ENCODE data around the gene SLC8A1. TPM values are rescaled to one million over a fixed set of nuclear protein-coding genes. Genes with fewer than 3 reads are reported as not detected.

Gene SLC8A1
- total and polyA plus RNA-seq, 2 donors (not counting 1 experiment from before 2014, with no cell fraction given): 0.07 to 0.20 TPM

DNA sequence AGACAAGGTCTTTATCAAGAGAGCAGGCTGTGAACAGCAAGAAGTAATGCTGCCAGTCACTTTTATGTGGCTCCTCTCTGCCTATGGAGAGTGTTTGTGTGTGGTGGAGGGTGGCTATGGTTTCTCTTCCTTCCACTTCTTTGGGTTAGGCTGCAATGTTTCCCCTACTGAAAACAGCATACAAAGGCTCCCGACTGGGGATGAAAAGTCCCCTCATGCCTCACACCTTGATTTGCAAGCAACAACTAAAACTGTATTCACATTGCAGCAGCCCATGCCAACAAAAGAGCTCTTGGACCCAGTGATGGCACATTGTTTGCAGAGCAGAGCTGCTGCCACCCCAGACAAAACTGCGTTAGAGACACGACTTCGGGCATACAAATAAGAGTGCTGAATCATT lies 301.6 kb downstream of the SLC8A1 start:
- Mint-ChIP-seq H3K4me3 (no peak overlapping the region), H3K9me3 (ENCODE audit: insufficient read depth) (no peaks in the 10 kb centered on the region), H3K27me3 (no peaks in the 10 kb centered on the region), H3K4me1 (no peaks in the 10 kb centered on the region), H3K27ac (no peak overlapping the region)
- no peak for ATAC-seq (ENCODE audit: low read depth)
- Histone ChIP-seq H3K4me2 (replicated peaks; ENCODE audit: low read depth, low read length, poor library complexity, severe bottlenecking) (no peak overlapping the region), H3K27ac (ENCODE audit: low read length in 2 of 2) (no peak overlapping the region), H3K27me3 (replicated peaks in 1 of 4; ENCODE audit: control extremely low read depth in 1 of 4, control insufficient read depth in 3 of 4, insufficient read depth in 4 of 4, low read length in 3 of 4) (no peaks in the 10 kb centered on the region), H3K9me3 (ENCODE audit: control extremely low read depth in 1 of 3, control insufficient read depth in 2 of 3, insufficient read depth in 1 of 3, low read length in 2 of 3) (no peaks in the 10 kb centered on the region), H3K4me1 (ENCODE audit: control insufficient read depth in 2 of 2, insufficient read depth in 2 of 2, low read length in 2 of 2) (no peaks in the 10 kb centered on the region), H4K20me1 (ENCODE audit: control insufficient read depth, insufficient read depth, low read length, poor library complexity, severe bottlenecking) (no peaks in the 10 kb centered on the region), H3K79me2 (ENCODE audit: control insufficient read depth, insufficient read depth, low read length) (no peaks in the 10 kb centered on the region), H3K4me3 (ENCODE audit: control extremely low read depth in 1 of 5, extremely low read depth in 1 of 5, insufficient read depth in 1 of 5, low read depth in 2 of 5, low read length in 4 of 5) (no peak overlapping the region), H3K36me3 (replicated peaks in 1 of 2; ENCODE audit: control extremely low read depth in 1 of 2, control insufficient read depth in 1 of 2, extremely low read depth in 1 of 2, insufficient read depth in 2 of 2, low read length in 1 of 2) (no peaks in the 10 kb centered on the region), H3K9ac (ENCODE audit: low read length) (no peak overlapping the region), H2AFZ (ENCODE audit: insufficient read depth, low read depth, low read length, poor library complexity, severe bottlenecking) (no peak overlapping the region)
- no peak for TF ChIP-seq EZH2 (IDR thresholded peaks at IDR 0.05; ENCODE audit: borderline replicate concordance, insufficient read depth, low read depth, low read length, poor library complexity, severe bottlenecking)
- TF ChIP-seq, protein P1, sequence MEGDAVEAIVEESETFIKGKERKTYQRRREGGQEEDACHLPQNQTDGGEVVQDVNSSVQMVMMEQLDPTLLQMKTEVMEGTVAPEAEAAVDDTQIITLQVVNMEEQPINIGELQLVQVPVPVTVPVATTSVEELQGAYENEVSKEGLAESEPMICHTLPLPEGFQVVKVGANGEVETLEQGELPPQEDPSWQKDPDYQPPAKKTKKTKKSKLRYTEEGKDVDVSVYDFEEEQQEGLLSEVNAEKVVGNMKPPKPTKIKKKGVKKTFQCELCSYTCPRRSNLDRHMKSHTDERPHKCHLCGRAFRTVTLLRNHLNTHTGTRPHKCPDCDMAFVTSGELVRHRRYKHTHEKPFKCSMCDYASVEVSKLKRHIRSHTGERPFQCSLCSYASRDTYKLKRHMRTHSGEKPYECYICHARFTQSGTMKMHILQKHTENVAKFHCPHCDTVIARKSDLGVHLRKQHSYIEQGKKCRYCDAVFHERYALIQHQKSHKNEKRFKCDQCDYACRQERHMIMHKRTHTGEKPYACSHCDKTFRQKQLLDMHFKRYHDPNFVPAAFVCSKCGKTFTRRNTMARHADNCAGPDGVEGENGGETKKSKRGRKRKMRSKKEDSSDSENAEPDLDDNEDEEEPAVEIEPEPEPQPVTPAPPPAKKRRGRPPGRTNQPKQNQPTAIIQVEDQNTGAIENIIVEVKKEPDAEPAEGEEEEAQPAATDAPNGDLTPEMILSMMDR (IDR thresholded peaks at IDR 0.05): no peak
- intact Hi-C loops (cut with micrococcal nuclease): no loop called here
- POLR2A ChIA-PET: no interaction called here
- CTCF ChIA-PET: no interaction called here
- 100% methylated on average over 3 of the region's 4 CpGs for WGBS (ENCODE audit: insufficient coverage)
- no peak for DNase-seq

DNA sequence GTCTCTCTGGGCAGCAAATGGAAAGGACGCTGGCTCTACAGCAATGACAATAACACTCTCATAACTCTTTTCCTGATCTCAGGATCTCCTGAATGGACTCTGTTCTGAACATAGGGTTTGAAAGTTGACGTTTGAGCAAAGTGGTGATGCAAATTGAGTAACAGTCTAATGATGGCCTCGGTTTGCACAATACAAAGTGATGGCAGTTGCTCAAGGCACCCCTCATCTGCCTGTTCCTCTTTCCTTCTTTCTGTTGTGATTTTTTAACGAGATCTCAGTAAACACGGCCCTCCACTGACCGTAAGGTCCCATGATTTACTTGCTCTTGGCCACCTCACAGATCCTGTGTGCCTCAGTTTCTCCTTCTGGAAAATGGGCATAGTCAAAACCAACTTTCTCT lies 303.6 kb downstream of the SLC8A1 start:
- no peak overlapping the region for H3K27ac ChIP-seq (ENCODE audit: low read length in 2 of 2)
- ChIA-PET POLR2A (no interaction called here), CTCF (no interaction called here)
- no peaks in the 10 kb centered on the region for H3K4me1 Mint-ChIP-seq
- no peaks in the 10 kb centered on the region for H3K4me1 ChIP-seq (ENCODE audit: control insufficient read depth in 2 of 2, insufficient read depth in 2 of 2, low read length in 2 of 2)
- intact Hi-C loops (cut with micrococcal nuclease): no loop called here
- H3K36me3 ChIP-seq (replicated peaks in 1 of 2; ENCODE audit: control extremely low read depth in 1 of 2, control insufficient read depth in 1 of 2, extremely low read depth in 1 of 2, insufficient read depth in 2 of 2, low read length in 1 of 2): no peaks in the 10 kb centered on the region
- no peaks in the 10 kb centered on the region for H3K27me3 Mint-ChIP-seq
- no peaks in the 10 kb centered on the region for H3K79me2 ChIP-seq (ENCODE audit: control insufficient read depth, insufficient read depth, low read length)
- TF ChIP-seq, protein P1 (IDR thresholded peaks at IDR 0.05): no peak
- no peak for TF ChIP-seq EZH2 (IDR thresholded peaks at IDR 0.05; ENCODE audit: borderline replicate concordance, insufficient read depth, low read depth, low read length, poor library complexity, severe bottlenecking)
- no peak overlapping the region for H3K4me3 ChIP-seq (ENCODE audit: control extremely low read depth in 1 of 5, extremely low read depth in 1 of 5, insufficient read depth in 1 of 5, low read depth in 2 of 5, low read length in 4 of 5)
- WGBS (ENCODE audit: insufficient coverage): 70% methylated on average over 2 of the region's 6 CpGs
- no peaks in the 10 kb centered on the region for H4K20me1 ChIP-seq (ENCODE audit: control insufficient read depth, insufficient read depth, low read length, poor library complexity, severe bottlenecking)
- no peak overlapping the region for H2AFZ ChIP-seq (ENCODE audit: insufficient read depth, low read depth, low read length, poor library complexity, severe bottlenecking)
- H3K9me3 Mint-ChIP-seq (ENCODE audit: insufficient read depth): no peaks in the 10 kb centered on the region
- DNase-seq (no peak), ATAC-seq (ENCODE audit: low read depth) (no peak)
- H3K27ac Mint-ChIP-seq: no peak overlapping the region
- no peak overlapping the region for H3K4me3 Mint-ChIP-seq
- H3K27me3 ChIP-seq (replicated peaks in 1 of 4; ENCODE audit: control extremely low read depth in 1 of 4, control insufficient read depth in 3 of 4, insufficient read depth in 4 of 4, low read length in 3 of 4): no peaks in the 10 kb centered on the region
- no peaks in the 10 kb centered on the region for H3K9me3 ChIP-seq (ENCODE audit: control extremely low read depth in 1 of 3, control insufficient read depth in 2 of 3, insufficient read depth in 1 of 3, low read length in 2 of 3)
- no peak overlapping the region for H3K9ac ChIP-seq (ENCODE audit: low read length)
- H3K4me2 ChIP-seq (replicated peaks; ENCODE audit: low read depth, low read length, poor library complexity, severe bottlenecking): no peak overlapping the region

Data from B cell (primary cell).